Parathyroid adenoma (tissue), 2 donors: ENCODE measurements around the gene VWC2L.

Experiments used
- H2AFZ ChIP-seq: fragments of 300-600 bp; sonication (generic); one replicate; pipeline ENCODE4 v1.7.0; 2017; ENCODE audit warnings: antibody characterized with exemption, mild to moderate bottlenecking
- H3K27ac ChIP-seq: fragments of 300-600 bp; sonication (generic); one replicate; pipeline ENCODE4 v1.7.0; 2017
- H3K27me3 ChIP-seq: fragments of 300-600 bp; sonication (generic); one replicate; pipeline ENCODE4 v1.7.0; 2017; ENCODE audit warnings: low read length; ENCODE audit not compliant: control insufficient read depth, insufficient read depth
- H3K36me3 ChIP-seq: fragments of 300-600 bp; sonication (generic); one replicate; pipeline ENCODE4 v1.7.0; 2017; ENCODE audit warnings: low read length; ENCODE audit not compliant: control insufficient read depth, insufficient read depth
- H3K4me1 ChIP-seq: fragments of 300-600 bp; sonication (generic); one replicate; pipeline ENCODE4 v1.7.0; 2017; ENCODE audit warnings: control low read depth
- H3K4me2 ChIP-seq: fragments of 300-600 bp; sonication (generic); one replicate; pipeline ENCODE4 v1.7.0; 2017; ENCODE audit warnings: low read length
- H3K4me3 ChIP-seq: fragments of 300-600 bp; sonication (generic); one replicate; pipeline ENCODE4 v1.7.0; 2017; ENCODE audit warnings: low read depth, low read length
- H3K79me2 ChIP-seq: fragments of 300-600 bp; sonication (generic); one replicate; pipeline ENCODE4 v1.7.0; 2017; ENCODE audit warnings: control low read depth
- H3K9ac ChIP-seq: fragments of 300-600 bp; sonication (generic); one replicate; pipeline ENCODE4 v1.7.0; 2017; ENCODE audit warnings: mild to moderate bottlenecking
- H3K9me3 ChIP-seq: fragments of 300-600 bp; sonication (generic); one replicate; pipeline ENCODE4 v1.7.0; 2017; ENCODE audit warnings: low read length; ENCODE audit not compliant: control insufficient read depth
- CTCF ChIP-seq: fragments of 300-600 bp; sonication (generic); IDR thresholded peaks from one replicate; pipeline ENCODE4 v1.7.0; 2017; ENCODE audit warnings: antibody characterized with exemption, mild to moderate bottlenecking
- donor health status: primary hyperparathyroidism.

Gene VWC2L

GRCh38 chr2:214410918-214411554 is at the start of gene VWC2L:
TSS of gene VWC2L (plus strand) at chr2:214411054. CDS start at chr2:214414194, 3,140 bp downstream.
- TF ChIP-seq CTCF: no peak
- no peaks in the 10 kb centered on the region for H3K9me3 ChIP-seq
- peak within 1 kb of the TSS; percentile 8 for H2AFZ ChIP-seq
- no peaks in the 10 kb centered on the region for H3K79me2 ChIP-seq
- no peak within 1 kb of the TSS for H3K4me3 ChIP-seq
- H3K27me3 ChIP-seq: no peaks in the 10 kb centered on the region
- H3K4me2 ChIP-seq: no peak within 1 kb of the TSS
- no peak within 1 kb of the TSS for H3K9ac ChIP-seq
- H3K36me3 ChIP-seq: no peaks in the 10 kb centered on the region
- H3K4me1 ChIP-seq: no peaks in the 10 kb centered on the region
- no peak within 1 kb of the TSS for H3K27ac ChIP-seq

- Histone ChIP-seq H3K4me2 (no peak overlapping the region), H3K79me2 (no peaks in the 10 kb centered on the region), H3K27me3 (no peaks in the 10 kb centered on the region), H3K4me1 (no peaks in the 10 kb centered on the region), H3K27ac (no peak overlapping the region), H3K9ac (no peak overlapping the region), H3K36me3 (no peaks in the 10 kb centered on the region), H3K9me3 (no peaks in the 10 kb centered on the region), H2AFZ (no peak overlapping the region), H3K4me3 (no peak overlapping the region)
- TF ChIP-seq CTCF: no peak
Measured at GRCh38 chr2:214361116-214361515, 49.7 kb upstream of the VWC2L start.

- no peaks in the 10 kb centered on the region for H3K27me3 ChIP-seq
- no peak overlapping the region for H3K27ac ChIP-seq
- H2AFZ ChIP-seq: no peak overlapping the region
- no peaks in the 10 kb centered on the region for H3K79me2 ChIP-seq
- no peaks in the 10 kb centered on the region for H3K36me3 ChIP-seq
- H3K9me3 ChIP-seq: no peaks in the 10 kb centered on the region
- no peaks in the 10 kb centered on the region for H3K4me1 ChIP-seq
- no peak overlapping the region for H3K4me3 ChIP-seq
- no peak for TF ChIP-seq CTCF
- no peak overlapping the region for H3K9ac ChIP-seq
- H3K4me2 ChIP-seq: no peak overlapping the region
Measured at GRCh38 chr2:214365549-214365948, 45.3 kb upstream of the VWC2L start.

- TF ChIP-seq CTCF: no peak
- no peaks in the 10 kb centered on the region for H3K27me3 ChIP-seq
- no peaks in the 10 kb centered on the region for H3K9me3 ChIP-seq
- no peak overlapping the region for H3K4me3 ChIP-seq
- H2AFZ ChIP-seq: no peak overlapping the region
- H3K36me3 ChIP-seq: no peaks in the 10 kb centered on the region
- no peak overlapping the region for H3K27ac ChIP-seq
- H3K9ac ChIP-seq: no peak overlapping the region
- no peaks in the 10 kb centered on the region for H3K79me2 ChIP-seq
- no peak overlapping the region for H3K4me2 ChIP-seq
- no peaks in the 10 kb centered on the region for H3K4me1 ChIP-seq
Measured at GRCh38 chr2:214367171-214367570, 43.7 kb upstream of the VWC2L start.

- peaks cover 5% of the 10 kb centered on the region for H3K4me1 ChIP-seq
- no peak for TF ChIP-seq CTCF
- H3K4me3 ChIP-seq: no peak overlapping the region
- no peak overlapping the region for H2AFZ ChIP-seq
- no peak overlapping the region for H3K4me2 ChIP-seq
- H3K27me3 ChIP-seq: no peaks in the 10 kb centered on the region
- H3K9ac ChIP-seq: no peak overlapping the region
- no peak overlapping the region for H3K27ac ChIP-seq
- no peaks in the 10 kb centered on the region for H3K36me3 ChIP-seq
- no peaks in the 10 kb centered on the region for H3K79me2 ChIP-seq
- H3K9me3 ChIP-seq: no peaks in the 10 kb centered on the region
Measured at GRCh38 chr2:214376618-214377285, 34.1 kb upstream of the VWC2L start.
